ENCODE measurements around the gene SEMA3F.
A peak's percentile ranks its signal among the peaks of the same experiment; 100 is the strongest.

The SEMA3F gene

GRCh38 chr3:50121072-50122032 lies 33.8 kb upstream of the SEMA3F start:
- no peak overlapping the region for H3K27ac ChIP-seq (ENCODE audit: low read length)
- H3K79me2 ChIP-seq (ENCODE audit: insufficient read depth, low read length), result no peaks in the 10 kb centered on the region
- peaks cover 52% of the 10 kb centered on the region for H3K36me3 ChIP-seq (ENCODE audit: insufficient read depth, low read length)
- peak; percentile 77 for DNase-seq
- ATAC-seq (ENCODE audit: insufficient read depth, low read depth), result peak; percentile 93
- TF ChIP-seq EZH2 (IDR thresholded peaks at IDR 0.05; ENCODE audit: borderline replicate concordance, low read depth, low read length, severe bottlenecking), result no peak
- TF ChIP-seq CTCF (IDR thresholded peaks at IDR 0.05; ENCODE audit: borderline replicate concordance, extremely low read depth, low read length, poor library complexity, severe bottlenecking), result peak; percentile 95
- H3K9ac ChIP-seq (ENCODE audit: low read depth, low read length), result no peak overlapping the region
- no peaks in the 10 kb centered on the region for H3K9me3 ChIP-seq (ENCODE audit: insufficient read depth, low read length, severe bottlenecking)
- no peak overlapping the region for H2AFZ ChIP-seq (ENCODE audit: low read depth, low read length)
- peaks cover 35% of the 10 kb centered on the region for H4K20me1 ChIP-seq (ENCODE audit: insufficient read depth, low read length)
- H3K27me3 ChIP-seq (ENCODE audit: insufficient read depth, low read length, poor library complexity), result no peaks in the 10 kb centered on the region
- no peak overlapping the region for H3K4me3 ChIP-seq (ENCODE audit: low read depth in 1 of 2, low read length in 2 of 2)
- H3K4me1 ChIP-seq (ENCODE audit: insufficient read depth, low read length), result no peaks in the 10 kb centered on the region
- no peak overlapping the region for H3K4me2 ChIP-seq (ENCODE audit: insufficient read depth, low read length)

GRCh38 chr3:50122071-50122470 lies 33.1 kb upstream of the SEMA3F start:
- Histone ChIP-seq H2AFZ (ENCODE audit: low read depth, low read length) (no peak overlapping the region), H3K4me1 (ENCODE audit: insufficient read depth, low read length) (no peaks in the 10 kb centered on the region), H3K9me3 (ENCODE audit: insufficient read depth, low read length, severe bottlenecking) (no peaks in the 10 kb centered on the region), H3K4me3 (ENCODE audit: low read depth in 1 of 2, low read length in 2 of 2) (no peak overlapping the region), H3K36me3 (ENCODE audit: insufficient read depth, low read length) (peaks cover 44% of the 10 kb centered on the region), H4K20me1 (ENCODE audit: insufficient read depth, low read length) (peaks cover 35% of the 10 kb centered on the region), H3K27me3 (ENCODE audit: insufficient read depth, low read length, poor library complexity) (no peaks in the 10 kb centered on the region), H3K4me2 (ENCODE audit: insufficient read depth, low read length) (no peak overlapping the region), H3K27ac (ENCODE audit: low read length) (no peak overlapping the region), H3K79me2 (ENCODE audit: insufficient read depth, low read length) (no peaks in the 10 kb centered on the region), H3K9ac (ENCODE audit: low read depth, low read length) (no peak overlapping the region)
- no peak for DNase-seq
- no peak for ATAC-seq (ENCODE audit: insufficient read depth, low read depth)
- no peak for TF ChIP-seq EZH2 (IDR thresholded peaks at IDR 0.05; ENCODE audit: borderline replicate concordance, low read depth, low read length, severe bottlenecking)

GRCh38 chr3:50122661-50123391 lies 32.3 kb upstream of the SEMA3F start:
- Histone ChIP-seq H3K4me3 (ENCODE audit: low read depth in 1 of 2, low read length in 2 of 2) (no peak overlapping the region), H3K9me3 (ENCODE audit: insufficient read depth, low read length, severe bottlenecking) (no peaks in the 10 kb centered on the region), H3K79me2 (ENCODE audit: insufficient read depth, low read length) (no peaks in the 10 kb centered on the region), H3K27ac (ENCODE audit: low read length) (no peak overlapping the region), H3K36me3 (ENCODE audit: insufficient read depth, low read length) (peaks cover 37% of the 10 kb centered on the region), H3K4me2 (ENCODE audit: insufficient read depth, low read length) (no peak overlapping the region), H2AFZ (ENCODE audit: low read depth, low read length) (no peak overlapping the region), H3K9ac (ENCODE audit: low read depth, low read length) (no peak overlapping the region), H4K20me1 (ENCODE audit: insufficient read depth, low read length) (peaks cover 34% of the 10 kb centered on the region), H3K4me1 (ENCODE audit: insufficient read depth, low read length) (no peaks in the 10 kb centered on the region), H3K27me3 (ENCODE audit: insufficient read depth, low read length, poor library complexity) (no peaks in the 10 kb centered on the region)
- ATAC-seq (ENCODE audit: insufficient read depth, low read depth) (no peak), DNase-seq (no peak)
- TF ChIP-seq CTCF (IDR thresholded peaks at IDR 0.05; ENCODE audit: borderline replicate concordance, extremely low read depth, low read length, poor library complexity, severe bottlenecking) (no peak), EZH2 (IDR thresholded peaks at IDR 0.05; ENCODE audit: borderline replicate concordance, low read depth, low read length, severe bottlenecking) (no peak)

Measured in DND-41 (cell line).